EL (cell line): ENCODE measurements around the gene ZC3H10.
"Not testable (repeated sequence)": the region's sequence is repeated elsewhere in the genome, so short reads cannot be mapped to it uniquely, and the experiment has no call there.

ENCODE experiments used
- DNase-seq: peaks from one replicate; pipeline ENCODE4 v3.0.0-alpha.2; 2016

Gene ZC3H10, protein sequence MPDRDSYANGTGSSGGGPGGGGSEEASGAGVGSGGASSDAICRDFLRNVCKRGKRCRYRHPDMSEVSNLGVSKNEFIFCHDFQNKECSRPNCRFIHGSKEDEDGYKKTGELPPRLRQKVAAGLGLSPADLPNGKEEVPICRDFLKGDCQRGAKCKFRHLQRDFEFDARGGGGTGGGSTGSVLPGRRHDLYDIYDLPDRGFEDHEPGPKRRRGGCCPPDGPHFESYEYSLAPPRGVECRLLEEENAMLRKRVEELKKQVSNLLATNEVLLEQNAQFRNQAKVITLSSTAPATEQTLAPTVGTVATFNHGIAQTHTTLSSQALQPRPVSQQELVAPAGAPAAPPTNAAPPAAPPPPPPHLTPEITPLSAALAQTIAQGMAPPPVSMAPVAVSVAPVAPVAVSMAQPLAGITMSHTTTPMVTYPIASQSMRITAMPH

DNA sequence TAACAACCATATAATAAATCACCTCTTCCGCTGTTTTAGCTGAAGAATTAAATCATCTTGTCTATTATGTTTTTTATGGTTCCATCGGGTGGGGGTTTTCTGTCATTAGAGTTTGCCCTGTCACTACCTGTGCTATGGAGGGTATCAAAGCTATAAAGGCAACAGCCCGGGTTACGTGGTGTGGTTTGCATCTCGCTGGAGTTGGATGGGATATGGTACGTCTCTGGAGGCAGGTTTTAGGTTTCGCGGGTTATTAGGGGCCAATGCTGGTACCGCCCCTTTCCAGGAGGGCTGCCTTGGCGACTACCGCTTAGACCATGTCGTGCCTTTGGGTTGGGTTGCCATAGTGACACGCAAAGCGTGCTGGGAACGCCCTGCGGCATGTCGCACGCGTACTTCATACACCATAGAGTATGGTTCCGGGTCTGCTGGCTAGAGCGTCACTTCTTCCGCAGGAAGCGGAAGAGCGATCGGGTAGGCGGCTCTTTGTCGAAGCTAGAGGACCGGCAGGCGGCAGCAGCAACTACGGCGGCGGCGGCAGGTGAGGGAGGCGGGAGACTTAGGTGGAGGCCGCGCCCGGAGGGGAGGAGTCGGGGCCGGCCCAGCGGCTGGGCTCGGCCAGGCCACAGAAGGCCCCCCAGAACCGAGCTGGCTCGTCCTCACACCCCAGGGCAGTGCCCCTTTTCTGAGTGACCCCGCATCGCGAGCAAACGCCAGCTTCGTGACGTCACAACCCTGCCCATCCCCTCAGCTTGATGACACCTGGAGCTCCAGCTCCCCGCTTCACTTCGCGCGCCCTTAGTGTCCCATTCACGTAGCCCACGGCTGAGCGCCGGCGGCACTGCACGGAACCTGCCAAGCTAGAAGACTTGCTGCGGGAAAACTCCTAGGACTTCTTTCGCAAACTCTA lies at the start of gene ZC3H10:
Gene ZC3H10 (plus strand): TSS at position 489 of the 910 bp plus-strand sequence. CDS start 2,297 bp downstream, outside the sequence.
- DNase-seq = peak; percentile 100

GRCh38 chr12:56071648-56072047 lies 46.4 kb upstream of the ZC3H10 start:
- peak; percentile 77 for DNase-seq

DNA sequence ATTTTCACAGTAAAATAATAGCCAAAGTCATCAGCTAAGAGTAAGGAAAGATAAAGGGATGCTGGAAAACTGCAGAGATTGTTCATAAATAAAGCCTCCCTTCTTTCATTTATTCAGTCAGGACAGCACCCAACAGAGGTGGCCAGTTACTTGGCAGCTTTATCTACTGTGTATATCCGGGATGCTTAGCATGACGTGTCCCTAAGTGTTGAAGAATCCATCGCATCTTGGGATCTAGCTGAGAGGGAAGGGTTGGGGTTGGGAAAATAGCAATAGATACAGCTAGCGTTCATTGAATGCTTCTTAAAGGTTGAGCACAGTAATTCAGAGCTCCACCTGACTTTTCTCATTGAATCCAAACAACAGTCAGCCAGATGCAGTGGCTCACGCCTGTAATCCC lies 43.7 kb upstream of the ZC3H10 start:
- no peak for DNase-seq

DNA sequence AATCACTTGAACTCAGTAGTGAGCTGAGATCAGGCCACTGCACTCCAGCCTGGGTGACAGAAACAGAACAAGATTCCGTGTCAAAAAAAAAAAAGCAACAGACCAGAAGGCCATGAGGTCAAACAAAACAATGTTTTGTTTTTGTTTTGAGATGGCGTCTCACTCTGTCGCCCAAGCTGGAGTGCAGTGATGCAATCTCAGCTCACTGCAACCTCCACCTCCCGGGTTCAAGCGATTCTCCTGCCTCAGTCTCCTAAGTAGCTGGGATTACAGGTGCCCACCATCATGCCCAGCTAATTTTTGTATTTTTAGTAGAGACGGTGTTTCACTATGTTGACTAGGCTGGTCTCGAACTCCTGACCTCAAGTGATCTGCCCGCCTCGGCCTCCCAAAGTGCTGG lies 40.1 kb upstream of the ZC3H10 start:
- not testable (repeated sequence) for DNase-seq

- no peak for DNase-seq
These were observed 39.6 kb upstream of the ZC3H10 start for GRCh38 chr12:56078427-56078826.

GRCh38 chr12:56078931-56079722 lies 38.9 kb upstream of the ZC3H10 start:
- DNase-seq = peak; percentile 88

- peak; percentile 90 for DNase-seq
These were observed 38.1 kb upstream of the ZC3H10 start, which contains the start of gene ERBB3 for GRCh38 chr12:56079723-56080555. Gene ERBB3, plus strand, starts transcription at chr12:56080165. Its CDS starts 136 bp downstream, at chr12:56080301.

- no peak for DNase-seq
These were observed 37.4 kb upstream of the ZC3H10 start for GRCh38 chr12:56080556-56081138.

DNA sequence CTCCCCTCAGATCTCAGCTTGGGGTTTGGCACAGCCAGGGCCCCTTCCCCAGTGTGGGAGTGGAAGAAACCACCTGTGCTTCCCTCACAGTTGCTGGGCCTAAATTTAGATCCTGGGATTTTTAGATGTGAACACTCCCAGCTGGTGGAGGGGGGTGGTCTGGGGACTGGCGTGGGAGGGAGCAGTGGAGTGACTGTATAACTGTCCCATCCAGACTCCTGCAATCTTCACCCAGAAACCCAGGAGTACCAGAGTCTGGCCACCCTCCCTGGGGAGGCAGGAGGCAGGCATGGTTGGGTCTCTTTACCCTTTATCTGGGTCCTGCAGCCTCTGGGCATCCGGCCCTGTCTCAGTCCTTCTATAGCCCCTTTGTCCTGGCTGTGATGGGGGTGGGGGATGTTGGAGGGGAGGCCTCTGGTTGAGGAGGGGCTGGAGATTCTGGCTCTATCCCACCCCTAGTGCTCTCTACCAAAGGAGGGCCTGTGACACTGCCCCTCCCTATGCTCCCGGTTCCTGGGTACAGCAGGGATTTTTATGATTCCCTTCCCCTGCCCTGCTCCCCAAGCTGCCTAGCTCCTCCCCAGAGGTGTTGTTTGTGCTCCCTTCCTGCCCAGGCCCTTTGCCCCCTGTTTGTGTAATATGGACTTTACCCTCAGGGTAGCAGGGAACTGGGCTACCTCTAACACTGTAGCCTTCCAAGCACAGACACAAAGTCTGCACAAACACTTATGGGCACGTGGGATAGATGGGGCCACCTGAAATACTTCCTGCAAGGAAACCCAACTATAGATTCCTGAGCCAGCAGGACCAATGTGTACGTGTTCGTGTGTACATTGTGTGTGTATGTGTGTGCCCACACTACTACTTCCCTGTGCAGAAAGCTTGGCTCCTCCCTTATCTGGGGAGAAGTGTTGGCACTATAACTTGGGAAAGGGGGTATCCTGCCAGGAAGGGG lies 36.4 kb upstream of the ZC3H10 start:
- DNase-seq = no peak

- DNase-seq = no peak
These were observed 35.7 kb upstream of the ZC3H10 start for GRCh38 chr12:56082382-56082781.

DNA sequence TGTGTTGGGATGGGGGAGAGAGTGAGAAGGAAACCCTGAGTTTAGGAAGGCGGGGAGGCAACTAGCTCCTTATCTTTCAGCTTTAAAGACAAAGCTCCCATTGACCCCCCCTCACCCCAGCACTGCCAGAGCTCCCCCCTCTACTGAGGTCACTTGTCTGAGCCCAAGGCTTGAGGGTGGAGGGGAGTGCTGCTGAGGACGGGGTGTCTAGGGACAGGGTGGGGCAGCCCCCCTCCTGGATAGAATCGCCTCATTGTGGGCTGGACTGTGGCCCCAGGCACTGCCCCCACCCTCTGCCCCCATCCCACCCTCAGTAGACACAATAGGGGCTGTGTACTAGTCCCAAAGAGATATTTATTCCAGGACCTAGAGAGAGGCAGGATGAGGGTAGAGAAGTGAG lies 35.1 kb upstream of the ZC3H10 start:
- DNase-seq = no peak

- peak; percentile 33 for DNase-seq
These were observed 33.0 kb upstream of the ZC3H10 start for GRCh38 chr12:56084958-56085543.

- DNase-seq = no peak
These were observed 32.0 kb upstream of the ZC3H10 start for GRCh38 chr12:56086096-56086495.

DNA sequence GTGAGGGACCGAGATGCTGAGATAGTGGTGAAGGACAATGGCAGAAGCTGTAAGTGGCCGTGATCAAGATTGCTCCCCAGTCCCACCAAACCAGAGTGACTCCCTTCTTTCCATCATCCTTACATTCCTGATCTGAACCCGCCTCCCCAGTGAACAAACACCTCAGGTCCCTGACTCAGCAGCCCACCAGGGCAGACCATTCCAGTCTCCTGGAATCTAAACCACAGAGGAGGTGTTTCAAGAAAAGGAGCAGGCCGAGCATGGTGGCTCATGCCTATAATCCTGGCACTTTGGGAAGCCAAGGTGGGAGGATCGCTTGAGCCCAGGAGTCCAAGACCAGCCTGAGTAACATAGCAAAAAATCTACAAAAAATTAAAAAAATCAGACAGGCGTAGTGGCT lies 31.5 kb upstream of the ZC3H10 start:
- DNase-seq = no peak

DNA sequence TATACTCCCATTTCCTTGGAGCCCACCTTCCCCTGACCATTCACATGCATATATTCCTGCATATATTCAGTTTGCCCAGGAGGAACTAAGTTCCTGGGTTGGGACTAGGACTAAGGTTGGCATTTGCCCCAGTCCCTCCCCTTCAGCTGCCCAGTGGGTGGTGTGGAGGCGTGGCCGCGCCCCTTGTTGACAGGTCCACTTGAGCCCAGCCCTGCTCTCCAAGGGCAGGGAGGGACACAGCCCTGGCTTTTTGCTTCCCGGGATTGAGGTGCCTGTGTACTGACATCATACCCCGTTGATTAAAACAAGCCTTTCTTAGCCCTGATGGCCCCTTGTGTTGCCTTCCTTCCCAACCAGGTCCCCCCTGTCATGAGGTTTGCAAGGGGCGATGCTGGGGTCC lies 30.8 kb upstream of the ZC3H10 start:
- DNase-seq = no peak

- no peak for DNase-seq
These were observed 20.3 kb upstream of the ZC3H10 start for GRCh38 chr12:56097738-56098137.

GRCh38 chr12:56098592-56098991 lies 19.5 kb upstream of the ZC3H10 start:
- no peak for DNase-seq

DNA sequence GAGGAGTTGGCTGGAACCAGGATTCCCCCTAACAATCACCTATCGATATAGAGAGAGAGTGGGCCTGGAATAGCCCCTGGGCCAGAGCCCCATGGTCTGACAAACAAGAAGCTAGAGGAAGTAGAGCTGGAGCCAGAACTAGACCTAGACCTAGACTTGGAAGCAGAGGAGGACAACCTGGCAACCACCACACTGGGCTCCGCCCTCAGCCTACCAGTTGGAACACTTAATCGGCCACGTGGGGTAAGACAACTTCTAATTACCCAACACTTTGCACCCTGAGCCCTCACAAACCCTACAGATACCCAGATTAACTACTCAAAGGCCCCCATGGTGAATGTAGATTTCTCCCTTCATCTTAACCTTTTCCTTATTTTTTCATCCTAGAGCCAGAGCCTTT lies 18.3 kb upstream of the ZC3H10 start:
- DNase-seq = no peak

- DNase-seq = no peak
These were observed 17.0 kb upstream of the ZC3H10 start for GRCh38 chr12:56101045-56101444.

DNA sequence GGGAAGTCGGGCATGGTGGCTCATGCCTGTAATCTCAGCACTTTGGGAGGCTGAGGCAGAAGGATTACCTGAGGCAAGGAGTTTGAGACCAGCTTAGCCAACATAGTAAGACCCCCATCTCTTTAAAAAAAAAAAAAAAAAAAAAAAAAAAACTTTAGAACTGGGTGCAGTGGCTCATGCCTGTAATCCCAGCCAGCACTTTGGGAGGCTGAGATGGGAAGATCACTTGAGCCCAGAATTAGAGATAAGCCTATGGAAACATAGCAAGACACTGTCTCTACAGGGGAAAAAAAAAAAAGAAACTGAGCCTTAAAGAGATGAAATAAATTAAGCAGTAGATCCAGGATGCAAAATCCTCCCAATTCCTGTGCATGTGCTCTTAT lies 15.4 kb upstream of the ZC3H10 start:
- no peak for DNase-seq
